Thoracic aorta (tissue), 2 donors: ENCODE data around the gene ABTB1. TPM values are rescaled to one million over a fixed set of nuclear protein-coding genes. Genes with fewer than 3 reads are reported as not detected.
"Not testable (repeated sequence)": the region's sequence is repeated elsewhere in the genome, so short reads cannot be mapped to it uniquely, and the experiment has no call there.

Experiments
- ATAC-seq: fragments of 150-250 bp; one replicate; pipeline ENCODE4 v1.8.0; 2017; ENCODE audit warnings: low read depth; ENCODE audit not compliant: insufficient number of reproducible peaks, low FRiP score
- DNase-seq: peaks from one replicate; pipeline ENCODE4 v3.0.0-alpha.2; 2020; ENCODE audit warnings: low spot score
- H3K27ac ChIP-seq, 2 donors: fragments of 200-600 bp; sonication (generic); 1 replicate in 1 of 2; 2 replicates in 1 of 2; pipeline ENCODE4 v1.5.1; 2016; ENCODE audit warnings: mild to moderate bottlenecking in 2 of 2, moderate library complexity in 2 of 2
- H3K27me3 ChIP-seq: fragments of 200-600 bp; sonication (generic); replicated peaks from 2 replicates; pipeline ENCODE4 v1.6.0; 2016; ENCODE audit warnings: mild to moderate bottlenecking; ENCODE audit not compliant: insufficient read depth
- H3K36me3 ChIP-seq: fragments of 200-600 bp; sonication (generic); one replicate; pipeline ENCODE4 v1.5.1; 2016
- H3K4me1 ChIP-seq, 2 donors: fragments of 200-600 bp; sonication (generic); 1 replicate in 1 of 2; 2 replicates in 1 of 2; pipeline versions ENCODE4 v1.5.1 to v1.6.0; 2016; ENCODE audit warnings: low read depth in 2 of 2, mild to moderate bottlenecking in 1 of 2; ENCODE audit not compliant: control insufficient read depth in 1 of 2
- H3K4me3 ChIP-seq: fragments of 200-600 bp; sonication (generic); 2 replicates; pipeline ENCODE4 v1.5.1; 2016; ENCODE audit warnings: mild to moderate bottlenecking
- H3K9me3 ChIP-seq: fragments of 200-600 bp; sonication (generic); 2 replicates; pipeline ENCODE4 v1.5.1; 2016
- total RNA-seq, 2 donors: library from RNA; depleted of rRNA; stranded (reverse); fragments of >200 nt; gene quantifications; one replicate each; pipeline versions ENCODE4 v1.1.0 to v1.2.3, GENCODE V29; 2016
- TF ChIP-seq, protein P1 (sequence below): fragments of 200-600 bp; sonication (generic); IDR thresholded peaks from one replicate; pipeline ENCODE4 v1.5.1; 2019; ENCODE audit warnings: antibody characterized with exemption

Gene ABTB1
- total RNA-seq, 2 donors from 2014 or later, result 71.7 to 78.7 TPM

GRCh38 chr3:127650236-127650635 lies 22.5 kb upstream of the ABTB1 start:
- no peak for ATAC-seq
- Histone ChIP-seq H3K4me1 (peaks cover 0 to 7% of the 10 kb centered on the region in 2 donors), H3K4me3 (no peak overlapping the region), H3K27ac (no peak overlapping the region), H3K27me3 (no peaks in the 10 kb centered on the region), H3K36me3 (no peaks in the 10 kb centered on the region), H3K9me3 (no peaks in the 10 kb centered on the region)
- TF ChIP-seq, protein P1, sequence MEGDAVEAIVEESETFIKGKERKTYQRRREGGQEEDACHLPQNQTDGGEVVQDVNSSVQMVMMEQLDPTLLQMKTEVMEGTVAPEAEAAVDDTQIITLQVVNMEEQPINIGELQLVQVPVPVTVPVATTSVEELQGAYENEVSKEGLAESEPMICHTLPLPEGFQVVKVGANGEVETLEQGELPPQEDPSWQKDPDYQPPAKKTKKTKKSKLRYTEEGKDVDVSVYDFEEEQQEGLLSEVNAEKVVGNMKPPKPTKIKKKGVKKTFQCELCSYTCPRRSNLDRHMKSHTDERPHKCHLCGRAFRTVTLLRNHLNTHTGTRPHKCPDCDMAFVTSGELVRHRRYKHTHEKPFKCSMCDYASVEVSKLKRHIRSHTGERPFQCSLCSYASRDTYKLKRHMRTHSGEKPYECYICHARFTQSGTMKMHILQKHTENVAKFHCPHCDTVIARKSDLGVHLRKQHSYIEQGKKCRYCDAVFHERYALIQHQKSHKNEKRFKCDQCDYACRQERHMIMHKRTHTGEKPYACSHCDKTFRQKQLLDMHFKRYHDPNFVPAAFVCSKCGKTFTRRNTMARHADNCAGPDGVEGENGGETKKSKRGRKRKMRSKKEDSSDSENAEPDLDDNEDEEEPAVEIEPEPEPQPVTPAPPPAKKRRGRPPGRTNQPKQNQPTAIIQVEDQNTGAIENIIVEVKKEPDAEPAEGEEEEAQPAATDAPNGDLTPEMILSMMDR, result no peak
- DNase-seq, result no peak

GRCh38 chr3:127651516-127652172 lies 21.1 kb upstream of the ABTB1 start:
- H3K27ac ChIP-seq, result no peak overlapping the region
- ATAC-seq, result no peak
- TF ChIP-seq, protein P1, result no peak
- no peak for DNase-seq
- no peak overlapping the region for H3K4me3 ChIP-seq
- H3K9me3 ChIP-seq, result no peaks in the 10 kb centered on the region
- H3K27me3 ChIP-seq, result no peaks in the 10 kb centered on the region
- H3K4me1 ChIP-seq, result peaks cover 0 to 15% of the 10 kb centered on the region in 2 donors
- no peaks in the 10 kb centered on the region for H3K36me3 ChIP-seq

DNA sequence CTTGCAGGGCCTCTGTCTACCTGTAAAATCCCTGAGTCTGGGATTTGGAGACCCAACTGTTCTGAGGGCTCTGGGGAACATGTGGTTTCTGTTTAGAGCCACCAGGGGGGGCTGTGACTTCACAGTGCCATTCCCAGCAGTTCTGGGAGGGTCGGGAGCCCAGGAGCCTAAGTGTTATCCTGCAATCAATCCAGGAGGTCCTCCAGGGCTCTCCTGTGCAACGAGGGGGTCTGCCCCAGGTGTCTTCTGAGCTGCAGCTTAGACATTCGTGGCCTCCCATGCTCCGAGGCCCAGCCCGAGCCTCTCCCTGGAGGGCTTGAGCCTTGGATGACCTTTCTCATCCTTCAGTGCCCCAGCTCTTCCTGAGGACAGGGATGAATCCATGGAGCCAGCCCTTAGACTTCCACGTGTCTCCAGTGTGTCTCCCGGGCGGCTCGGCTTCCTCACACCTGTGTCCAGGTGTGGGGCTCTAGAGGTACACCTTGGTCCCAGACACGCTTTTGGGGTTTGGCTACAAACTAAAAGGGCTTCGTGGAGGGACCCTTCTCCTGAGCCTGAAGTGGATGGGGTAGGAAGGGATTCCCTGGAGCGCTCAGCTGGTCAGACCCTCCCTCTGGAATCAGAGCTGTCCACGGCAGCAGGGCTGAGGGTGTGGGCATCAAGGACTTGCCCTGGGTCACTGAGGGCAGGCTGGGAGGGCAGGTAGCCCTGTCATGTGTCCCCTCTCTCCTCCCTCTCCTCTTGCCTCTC lies 20.3 kb upstream of the ABTB1 start:
- Histone ChIP-seq H3K27ac (no peak overlapping the region), H3K27me3 (no peaks in the 10 kb centered on the region), H3K4me1 (peaks cover 0 to 15% of the 10 kb centered on the region in 2 donors), H3K36me3 (no peaks in the 10 kb centered on the region), H3K9me3 (no peaks in the 10 kb centered on the region), H3K4me3 (no peak overlapping the region)
- ATAC-seq (no peak), DNase-seq (no peak)
- TF ChIP-seq, protein P1, result peak; percentile 93

DNA sequence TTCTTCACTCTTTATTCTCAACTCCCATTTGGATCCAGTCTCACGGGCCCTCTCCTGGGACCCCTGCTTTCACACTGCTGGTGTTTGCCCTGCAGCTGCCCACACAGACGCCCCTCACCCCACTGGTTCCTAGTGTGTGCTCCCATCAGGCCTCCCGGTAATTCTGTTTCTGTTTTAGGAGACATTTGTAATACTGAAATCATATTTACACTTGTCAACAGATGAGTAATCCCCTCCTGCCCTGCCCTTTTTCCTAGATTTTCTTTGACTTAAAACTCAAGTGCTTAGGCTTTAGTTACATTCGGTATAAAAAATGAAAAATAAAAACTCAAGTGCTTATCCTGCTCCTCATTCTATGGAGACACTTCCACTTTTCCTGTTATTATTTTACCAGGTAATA lies 18.4 kb upstream of the ABTB1 start:
- Histone ChIP-seq H3K4me3 (no peak overlapping the region), H3K4me1 (peaks cover 4 to 28% of the 10 kb centered on the region in 2 donors), H3K9me3 (no peaks in the 10 kb centered on the region), H3K27me3 (no peaks in the 10 kb centered on the region), H3K27ac (no peak overlapping the region), H3K36me3 (no peaks in the 10 kb centered on the region)
- ATAC-seq, result no peak
- no peak for DNase-seq
- TF ChIP-seq, protein P1, result no peak

GRCh38 chr3:127654993-127655392 lies 17.8 kb upstream of the ABTB1 start:
- H3K9me3 ChIP-seq, H3K27me3 ChIP-seq, ATAC-seq, DNase-seq, H3K36me3 ChIP-seq, H3K4me3 ChIP-seq: not testable (repeated sequence)
- H3K4me1 ChIP-seq, result peaks cover 4 to 34% of the 10 kb centered on the region in 2 donors
- peak overlapping the region; percentile 39 to 68 for H3K27ac ChIP-seq
